Fibroblast of lung (primary cell): ENCODE data around the gene VWA8.

Experiments used
- CTCF ChIP-seq, 2 donors: IDR thresholded peaks in 1 of 2; conservative IDR thresholded peaks in 1 of 2; 1 replicate in 1 of 2; 2 replicates in 1 of 2; pipeline ENCODE4 v1.5.1; 2011 to 2012; ENCODE audit warnings: low read length in 2 of 2, control low read depth in 1 of 2, inconsistent platforms in 1 of 2, low read depth in 1 of 2, mild to moderate bottlenecking in 1 of 2
- EZH2 ChIP-seq: IDR thresholded peaks from 2 replicates; pipeline ENCODE4 v1.5.1; 2012; ENCODE audit warnings: low read length, control low read depth, mild to moderate bottlenecking; ENCODE audit errors: missing control alignments

DNA sequence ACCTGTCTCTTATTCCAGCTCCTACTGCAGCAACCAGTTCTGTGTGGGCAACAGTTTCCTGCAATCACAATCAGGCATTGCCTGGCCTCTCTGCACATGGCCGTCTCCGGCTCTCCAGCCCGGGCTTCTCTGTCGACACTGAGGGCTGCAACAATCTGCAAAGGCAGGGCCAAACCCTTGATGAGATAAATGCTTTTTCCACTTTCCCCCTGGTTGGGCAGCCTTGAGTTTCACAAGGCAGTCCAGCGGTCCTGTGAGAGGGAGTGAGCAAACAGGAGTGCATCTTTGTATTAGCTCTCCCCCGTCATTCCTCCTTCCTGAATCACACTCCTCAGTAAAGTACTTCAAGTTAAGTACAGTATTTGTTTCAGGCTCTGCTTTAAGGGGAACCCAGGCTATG lies 40.7 kb upstream of the VWA8 start:
- TF ChIP-seq CTCF (conservative IDR thresholded peaks at IDR 0.05 in 1 of 2, IDR thresholded peaks at IDR 0.05 in 1 of 2; ENCODE audit: low read depth in 1 of 2, low read length in 2 of 2) (no peak), EZH2 (no peak)
